Rectal smooth muscle tissue (tissue), 1 donor: ENCODE data around the gene SPATA2.

Source experiments
- H3K27ac ChIP-seq: one replicate; pipeline ENCODE4 v1.7.0; 2013; ENCODE audit warnings: low read depth, low read length, inconsistent platforms
- H3K27me3 ChIP-seq: one replicate; pipeline ENCODE4 v1.7.0; 2013; ENCODE audit warnings: low read length; ENCODE audit not compliant: control insufficient read depth, insufficient read depth
- H3K36me3 ChIP-seq: one replicate; pipeline ENCODE4 v1.7.0; 2013; ENCODE audit warnings: low read length; ENCODE audit not compliant: control insufficient read depth, insufficient read depth
- H3K4me1 ChIP-seq: one replicate; pipeline ENCODE4 v1.7.0; 2013; ENCODE audit warnings: low read length; ENCODE audit not compliant: control insufficient read depth, insufficient read depth
- H3K4me3 ChIP-seq: one replicate; pipeline ENCODE4 v1.7.0; 2013; ENCODE audit warnings: low read length
- H3K9ac ChIP-seq: one replicate; pipeline ENCODE4 v1.7.0; 2013; ENCODE audit warnings: low read length

Gene SPATA2

DNA sequence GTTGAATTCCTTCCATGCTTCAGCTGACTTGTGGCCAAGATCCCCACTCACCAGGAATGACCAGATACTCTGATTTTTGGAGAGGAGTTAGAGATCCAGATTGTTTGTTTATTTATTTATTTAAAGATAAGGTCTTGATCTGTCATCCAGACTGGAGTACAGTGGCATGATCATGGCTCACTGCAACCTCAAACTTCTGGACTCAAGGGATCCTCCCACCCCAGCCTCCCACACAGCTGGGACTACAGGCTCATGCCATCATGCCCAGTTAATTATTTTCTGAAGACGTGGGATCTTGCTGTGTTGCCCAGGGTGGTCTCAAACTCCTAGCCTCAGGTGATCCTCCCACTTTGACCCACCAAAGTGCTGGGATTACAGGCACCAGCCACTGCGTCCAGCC lies 4.1 kb upstream of the SPATA2 start:
- H3K36me3 ChIP-seq = no peaks in the 10 kb centered on the region
- H3K4me3 ChIP-seq = no peak overlapping the region
- H3K4me1 ChIP-seq = peaks cover 2% of the 10 kb centered on the region

DNA sequence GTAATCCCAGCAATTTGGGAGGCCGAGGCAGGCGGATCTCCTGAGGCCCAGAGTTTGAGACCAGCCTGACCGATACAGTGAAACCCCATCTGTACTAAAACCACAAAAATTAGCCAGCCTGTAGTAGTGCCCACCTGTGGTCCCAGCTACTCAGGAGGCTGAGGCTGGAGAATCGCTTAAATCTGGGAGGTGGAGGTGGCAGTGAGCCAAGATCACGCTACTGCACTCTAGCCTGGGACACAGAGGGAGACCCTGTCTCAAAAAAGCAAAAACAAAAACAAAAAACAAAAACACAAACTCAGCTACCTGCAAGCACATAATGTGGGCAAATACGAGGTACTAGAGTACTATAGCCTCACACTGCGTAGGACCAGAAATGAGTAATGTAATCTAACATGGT lies 3.7 kb upstream of the SPATA2 start:
- no peaks in the 10 kb centered on the region for H3K27me3 ChIP-seq
- H3K27ac ChIP-seq = no peak overlapping the region
- no peak overlapping the region for H3K9ac ChIP-seq
- H3K36me3 ChIP-seq = no peaks in the 10 kb centered on the region
- no peak overlapping the region for H3K4me3 ChIP-seq
- peaks cover 6% of the 10 kb centered on the region for H3K4me1 ChIP-seq

More for the DNA sequence above, 4.1 kb upstream of the SPATA2 start:
- no peak overlapping the region for H3K9ac ChIP-seq
- no peak overlapping the region for H3K27ac ChIP-seq
- H3K27me3 ChIP-seq = no peaks in the 10 kb centered on the region

DNA sequence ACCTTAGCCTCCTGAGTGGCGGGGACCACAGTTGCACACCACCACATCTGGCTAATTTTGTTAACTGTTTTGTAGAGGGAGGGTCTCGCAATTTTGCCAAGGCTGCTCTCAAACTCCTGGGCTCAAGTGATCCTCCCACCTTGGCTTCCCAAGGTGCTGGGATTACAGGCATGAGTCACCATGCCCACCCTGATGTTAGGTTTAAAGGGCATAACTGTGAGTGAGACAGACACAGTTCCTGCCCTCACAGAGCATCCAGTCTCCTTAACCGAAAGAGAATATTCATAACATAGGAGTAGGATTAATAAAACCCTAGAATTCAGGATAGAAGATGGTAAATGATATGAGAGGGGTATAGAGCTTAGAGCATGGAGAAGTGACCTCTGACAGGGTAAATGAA lies 3.1 kb upstream of the SPATA2 start:
- H3K4me3 ChIP-seq = no peak overlapping the region
- peaks cover 2% of the 10 kb centered on the region for H3K36me3 ChIP-seq
- H3K4me1 ChIP-seq = peaks cover 8% of the 10 kb centered on the region
- H3K9ac ChIP-seq = no peak overlapping the region
- H3K27ac ChIP-seq = no peak overlapping the region
- H3K27me3 ChIP-seq = no peaks in the 10 kb centered on the region

DNA sequence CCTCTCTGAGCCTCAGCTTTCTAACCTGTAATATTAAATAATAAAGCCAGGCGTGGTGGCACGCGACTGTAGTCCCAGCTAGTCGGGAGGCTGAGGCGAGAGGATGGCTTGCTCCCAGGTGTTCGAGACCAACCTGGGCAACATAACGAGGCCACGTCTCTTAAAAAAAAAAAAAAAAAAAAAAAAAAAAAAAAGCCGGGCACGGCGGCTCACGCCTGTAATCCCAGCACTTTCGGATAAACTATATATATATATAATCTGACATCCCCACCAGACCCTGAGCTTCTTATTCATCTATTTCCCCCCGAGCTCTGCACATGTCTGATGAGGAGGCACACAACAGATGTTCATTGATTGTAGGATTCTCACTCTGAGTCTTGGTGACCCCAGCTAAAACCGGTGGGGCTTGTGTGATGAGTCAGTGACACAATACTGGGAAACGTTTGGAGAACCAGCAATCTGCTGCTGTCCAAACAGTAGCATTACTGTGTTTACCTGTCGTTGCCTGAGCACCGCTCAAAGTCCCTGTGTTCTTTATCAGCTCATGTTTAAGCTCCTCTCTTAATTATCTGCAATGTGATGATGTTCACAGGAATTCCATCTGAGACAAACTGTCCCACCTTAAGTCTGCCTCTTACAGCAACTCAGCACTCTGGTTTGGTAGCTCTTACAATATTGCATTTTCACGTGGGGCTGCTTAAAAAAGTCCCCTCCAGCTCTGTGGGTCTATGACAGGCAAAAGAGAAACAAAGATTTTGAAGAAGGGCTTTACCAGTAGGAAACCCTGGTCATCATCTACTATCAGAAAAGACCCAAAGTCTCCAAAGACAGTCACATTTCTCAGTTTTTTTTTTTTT lies 1.0 kb upstream of the SPATA2 start:
- H3K27me3 ChIP-seq = no peaks in the 10 kb centered on the region
- H3K4me3 ChIP-seq = peak overlapping the region; percentile 98
- peaks cover 8% of the 10 kb centered on the region for H3K4me1 ChIP-seq
- no peak overlapping the region for H3K9ac ChIP-seq
- peaks cover 3% of the 10 kb centered on the region for H3K36me3 ChIP-seq
- H3K27ac ChIP-seq = peak overlapping the region; percentile 100

DNA sequence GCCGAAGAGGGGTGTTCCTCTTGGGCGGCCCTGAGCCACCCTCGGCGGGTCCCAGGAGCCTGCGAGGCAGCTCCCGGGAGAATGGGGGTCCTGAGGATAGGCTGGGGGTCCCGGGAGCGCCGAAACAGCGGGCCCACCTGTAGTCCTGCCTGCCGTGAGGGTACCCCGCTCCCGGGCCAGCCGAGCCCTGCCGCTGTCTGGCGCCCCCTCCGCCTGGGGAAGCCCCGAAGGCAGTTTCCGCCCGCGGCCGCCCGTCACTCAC lies 280 bp downstream of the SPATA2 start:
- peaks cover 8% of the 10 kb centered on the region for H3K4me1 ChIP-seq
- H3K4me3 ChIP-seq = peak overlapping the region; percentile 98
- H3K27me3 ChIP-seq = no peaks in the 10 kb centered on the region
- peaks cover 3% of the 10 kb centered on the region for H3K36me3 ChIP-seq
- peak overlapping the region; percentile 87 for H3K9ac ChIP-seq
- peak overlapping the region; percentile 100 for H3K27ac ChIP-seq

DNA sequence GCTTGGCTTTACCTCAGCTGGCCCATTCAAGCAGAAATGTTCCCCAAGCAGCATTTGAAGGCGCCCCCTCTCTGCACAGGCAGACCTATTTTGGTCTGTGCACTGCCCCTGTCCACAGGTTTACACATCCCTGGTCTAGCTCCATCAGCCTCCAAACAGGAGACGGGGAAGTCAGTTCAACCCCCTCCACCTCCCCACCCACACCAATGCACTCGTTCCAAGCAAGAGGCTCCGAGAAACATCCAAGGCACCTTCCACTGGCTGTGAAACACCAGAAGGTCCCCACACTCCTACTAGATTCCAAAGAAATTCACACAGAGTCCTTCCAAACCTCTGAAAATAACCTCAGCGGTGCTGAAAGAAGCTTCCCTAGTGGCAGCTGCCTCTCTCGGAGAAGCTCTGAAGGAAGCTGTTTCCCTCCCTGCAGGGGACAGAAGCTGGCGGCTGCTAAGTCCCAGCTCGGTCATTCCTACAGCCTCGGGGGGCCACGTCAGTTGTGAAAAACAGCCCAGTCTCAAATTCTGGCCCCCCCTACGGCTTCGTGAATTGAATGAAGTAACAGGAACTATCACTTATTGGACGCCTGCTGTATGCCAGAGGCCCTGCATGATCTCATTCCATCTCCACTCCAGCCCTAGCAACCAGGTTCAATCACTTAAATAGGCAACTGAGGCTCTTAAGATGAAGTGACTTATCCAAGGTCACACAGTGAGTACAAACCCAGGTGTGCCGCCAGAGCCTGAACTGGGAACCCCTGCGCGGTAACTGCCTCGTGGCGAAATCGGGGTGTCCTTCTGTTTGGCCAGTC lies 815 bp downstream of the SPATA2 start:
- H3K9ac ChIP-seq = peak overlapping the region; percentile 87
- peak overlapping the region; percentile 100 for H3K27ac ChIP-seq
- peaks cover 8% of the 10 kb centered on the region for H3K4me1 ChIP-seq
- no peaks in the 10 kb centered on the region for H3K27me3 ChIP-seq
- H3K4me3 ChIP-seq = peak overlapping the region; percentile 98
- H3K36me3 ChIP-seq = peaks cover 3% of the 10 kb centered on the region

DNA sequence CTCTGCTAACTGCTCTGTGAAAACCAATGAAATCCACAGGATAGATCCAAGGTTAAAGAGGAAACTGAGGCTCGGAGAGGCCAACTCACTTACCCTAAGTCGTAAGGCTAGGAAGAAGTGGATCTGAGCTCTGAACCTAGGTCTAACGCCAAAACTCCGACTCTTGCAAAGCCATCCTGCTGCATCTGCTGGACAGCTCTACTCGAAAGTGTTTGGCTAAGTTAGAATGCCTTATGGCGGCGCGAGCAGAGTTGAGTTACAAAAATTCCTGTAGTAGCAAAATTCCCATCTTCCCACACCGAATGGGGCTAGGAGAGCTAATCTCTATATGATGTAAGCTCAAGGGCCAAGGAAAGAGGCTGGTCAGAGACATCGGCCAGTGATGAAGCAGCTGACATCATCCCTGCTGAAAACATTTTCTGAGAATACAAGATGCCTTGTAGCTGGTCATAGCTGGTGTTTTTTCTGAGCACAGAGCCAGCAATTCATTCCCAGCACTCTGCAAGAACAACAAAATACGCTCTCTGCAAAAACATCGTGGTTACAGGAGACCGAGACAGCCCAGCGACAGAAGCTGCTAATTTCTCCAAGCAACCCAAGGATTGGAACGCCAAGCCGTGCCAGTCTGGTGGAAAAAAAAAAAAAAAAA lies 1.8 kb downstream of the SPATA2 start:
- H3K27ac ChIP-seq = no peak overlapping the region

DNA sequence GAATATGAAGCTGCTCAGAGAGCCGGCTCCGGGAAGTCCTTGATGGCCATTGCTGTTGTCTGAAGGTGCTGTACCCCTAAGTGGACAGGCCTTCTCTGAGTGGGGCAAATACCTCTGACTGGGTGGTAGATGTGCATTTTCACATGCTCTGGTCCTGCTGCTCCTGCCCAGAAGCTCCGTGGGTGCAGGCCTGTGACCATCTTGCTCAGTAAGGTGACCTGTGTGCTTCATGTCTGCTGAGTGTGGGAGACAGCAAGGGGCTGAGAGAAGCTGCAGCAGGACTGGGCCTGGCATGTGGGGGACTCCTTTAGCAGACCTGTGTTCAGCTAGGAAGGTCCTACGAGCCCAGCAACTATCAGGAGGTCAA lies 5.0 kb downstream of the SPATA2 start:
- Histone ChIP-seq H3K27me3 (no peaks in the 10 kb centered on the region), H3K4me1 (peaks cover 8% of the 10 kb centered on the region), H3K27ac (no peak overlapping the region), H3K9ac (no peak overlapping the region), H3K4me3 (no peak overlapping the region), H3K36me3 (peaks cover 21% of the 10 kb centered on the region)

More for the DNA sequence above, 1.8 kb downstream of the SPATA2 start:
- Histone ChIP-seq H3K27me3 (no peaks in the 10 kb centered on the region), H3K4me3 (peak overlapping the region; percentile 98), H3K9ac (no peak overlapping the region), H3K4me1 (peaks cover 8% of the 10 kb centered on the region), H3K36me3 (peaks cover 3% of the 10 kb centered on the region)

DNA sequence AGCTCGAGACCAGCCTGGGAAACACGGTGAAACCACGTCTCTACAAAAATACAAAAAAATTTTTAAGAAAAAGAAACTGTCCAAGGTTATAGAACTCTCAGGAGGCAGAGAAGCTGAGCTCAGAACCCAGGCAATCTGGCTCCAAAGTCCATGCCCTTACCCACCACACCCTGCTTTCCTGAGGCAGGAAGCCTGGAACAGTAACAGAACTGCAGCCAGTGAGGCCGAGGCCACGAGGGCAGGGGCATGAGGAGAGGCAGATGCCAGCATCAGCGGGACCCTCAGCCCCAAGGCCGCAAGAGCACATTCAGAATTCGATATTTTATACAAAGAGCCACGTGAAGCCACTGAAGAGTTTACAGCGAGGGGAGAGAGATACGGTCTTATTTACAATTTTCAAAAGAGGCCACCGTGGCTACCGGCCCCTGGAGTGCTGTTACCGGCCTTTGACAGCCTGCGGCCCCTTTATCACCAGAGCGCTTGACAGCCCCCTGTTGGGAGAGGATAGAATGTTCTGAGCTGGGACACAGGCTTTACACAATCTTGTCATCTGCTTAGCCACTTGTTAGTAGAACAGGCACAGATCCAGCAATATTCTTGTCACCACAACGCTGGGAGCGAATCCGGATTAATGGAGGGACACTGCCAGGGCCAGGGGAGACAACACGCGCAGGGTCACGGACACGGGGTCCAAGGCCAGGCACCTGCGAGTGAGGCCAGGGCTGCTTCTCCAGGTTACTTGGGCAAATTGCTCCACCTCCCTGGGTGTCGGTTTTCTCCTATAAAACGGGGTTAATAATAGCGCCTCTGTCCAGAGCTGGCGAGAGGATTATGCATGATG lies 5.6 kb downstream of the SPATA2 start:
- Histone ChIP-seq H3K27me3 (no peaks in the 10 kb centered on the region), H3K4me3 (no peak overlapping the region), H3K9ac (no peak overlapping the region), H3K4me1 (peaks cover 8% of the 10 kb centered on the region), H3K36me3 (peaks cover 25% of the 10 kb centered on the region), H3K27ac (no peak overlapping the region)

DNA sequence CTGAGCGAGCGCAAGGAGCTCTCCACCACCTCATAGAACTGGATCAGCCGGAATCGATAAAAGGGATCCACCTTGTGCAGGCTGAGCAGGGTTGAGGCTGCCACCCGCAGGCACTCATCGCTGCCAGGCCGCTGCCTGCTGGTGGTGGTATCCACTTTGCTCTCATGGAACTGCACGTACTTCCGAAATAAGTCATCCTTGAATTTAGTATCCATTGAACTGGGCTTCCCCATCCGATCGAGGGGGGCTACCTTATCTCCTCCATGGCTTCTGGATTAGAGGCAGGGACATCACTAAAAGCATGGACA lies 7.1 kb downstream of the SPATA2 start:
- Histone ChIP-seq H3K27me3 (no peaks in the 10 kb centered on the region), H3K36me3 (peaks cover 31% of the 10 kb centered on the region), H3K4me3 (no peak overlapping the region), H3K4me1 (no peaks in the 10 kb centered on the region), H3K27ac (no peak overlapping the region), H3K9ac (no peak overlapping the region)

DNA sequence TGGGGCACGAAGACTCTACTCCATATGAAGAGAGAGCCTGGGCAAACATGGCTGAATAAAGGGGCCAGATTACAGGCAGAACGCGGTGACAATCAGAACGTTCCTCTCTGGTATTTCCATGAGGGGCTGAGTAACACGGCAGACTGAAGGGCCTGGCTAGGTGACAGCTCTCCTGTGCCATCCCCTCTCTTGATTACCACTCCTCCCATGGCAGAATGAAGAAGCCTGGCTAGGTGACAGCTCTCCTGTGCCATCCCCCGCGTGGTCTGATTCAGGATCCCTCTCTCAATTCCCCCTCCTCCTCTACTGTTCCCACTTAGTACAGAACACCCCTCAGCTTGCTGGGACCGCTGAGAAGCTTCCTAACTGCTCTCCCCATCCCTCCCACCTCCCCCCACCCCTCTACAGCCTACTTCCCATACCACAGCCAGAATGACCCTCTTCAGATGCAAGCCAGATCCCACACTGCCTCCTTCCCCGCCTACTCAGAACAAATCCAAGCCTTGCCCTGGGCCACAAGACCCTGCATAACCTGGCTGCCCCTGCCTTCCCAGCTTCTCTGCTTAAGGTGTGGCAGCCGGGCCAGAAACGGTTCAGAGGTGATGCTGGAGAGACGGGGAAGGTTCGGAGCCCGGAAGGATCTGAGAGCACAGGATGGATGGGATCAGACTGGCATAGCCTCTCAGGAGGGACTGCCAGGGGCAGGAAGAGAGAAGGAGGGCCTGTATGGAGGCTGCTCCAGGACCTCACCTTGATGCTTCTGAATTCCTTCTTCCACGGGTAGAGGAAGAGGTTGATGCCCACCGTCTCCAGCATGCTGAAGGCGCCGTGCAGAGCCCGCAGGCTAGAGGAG lies 7.7 kb downstream of the SPATA2 start:
- Histone ChIP-seq H3K9ac (no peak overlapping the region), H3K4me3 (no peak overlapping the region), H3K27ac (no peak overlapping the region), H3K27me3 (no peaks in the 10 kb centered on the region), H3K36me3 (peaks cover 31% of the 10 kb centered on the region), H3K4me1 (no peaks in the 10 kb centered on the region)
